DMS53 (cell line): ENCODE data around the gene GKN1.
"Not testable (repeated sequence)": the region's sequence is repeated elsewhere in the genome, so short reads cannot be mapped to it uniquely, and the experiment has no call there.

ENCODE experiments used
- DNase-seq: peaks from one replicate; lab custom pipeline; 2025; lab: John Stamatoyannopoulos, UW

The GKN1 gene, protein sequence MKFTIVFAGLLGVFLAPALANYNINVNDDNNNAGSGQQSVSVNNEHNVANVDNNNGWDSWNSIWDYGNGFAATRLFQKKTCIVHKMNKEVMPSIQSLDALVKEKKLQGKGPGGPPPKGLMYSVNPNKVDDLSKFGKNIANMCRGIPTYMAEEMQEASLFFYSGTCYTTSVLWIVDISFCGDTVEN

DNA sequence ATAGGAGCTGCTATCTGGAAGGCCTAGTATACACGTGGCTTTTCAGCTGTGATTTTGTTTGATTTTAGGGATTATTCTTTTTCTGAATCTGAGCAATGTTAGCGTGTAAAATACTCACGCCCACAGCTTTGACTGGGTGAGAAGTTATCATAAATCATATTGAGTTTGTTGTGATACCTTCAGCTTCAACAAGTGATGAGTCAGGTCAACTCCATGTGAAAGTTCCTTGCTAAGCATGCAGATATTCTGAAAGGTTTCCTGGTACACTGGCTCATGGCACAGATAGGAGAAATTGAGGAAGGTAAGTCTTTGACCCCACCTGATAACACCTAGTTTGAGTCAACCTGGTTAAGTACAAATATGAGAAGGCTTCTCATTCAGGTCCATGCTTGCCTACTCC lies at the start of gene GKN1:
Gene GKN1 (plus strand): TSS at position 386 of the 400 bp plus-strand sequence. CDS start 42 bp downstream, outside the sequence.
- no peak for DNase-seq

DNA sequence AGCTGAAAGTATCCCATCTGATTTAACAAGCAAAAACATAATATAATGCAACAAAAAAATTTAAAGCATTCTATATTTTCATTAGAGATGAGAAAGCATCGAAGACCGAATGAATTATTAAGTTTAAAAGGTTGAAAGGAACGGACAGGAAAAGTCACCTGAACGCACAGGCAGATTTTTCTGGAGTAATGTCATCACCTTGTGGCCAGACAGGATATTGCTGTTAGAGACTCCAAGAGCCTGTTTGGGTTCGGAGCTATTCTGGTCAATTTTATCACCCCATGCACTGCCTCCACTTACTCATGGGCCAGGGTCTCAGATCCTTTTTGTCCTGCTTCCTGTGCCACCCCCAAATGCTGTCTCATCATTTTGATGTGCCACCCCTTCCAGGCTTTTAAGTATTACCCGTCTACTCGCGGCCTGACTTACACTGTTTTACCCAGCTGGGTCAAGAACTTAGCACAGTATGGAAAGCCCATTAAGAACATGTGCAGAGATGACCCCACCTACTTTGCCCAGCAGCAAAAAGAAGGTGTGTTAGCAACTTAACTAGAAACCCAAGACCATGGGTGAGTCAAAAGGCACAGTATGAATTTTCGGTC lies 49.0 kb upstream of the GKN1 start:
- DNase-seq = peak; percentile 79

DNA sequence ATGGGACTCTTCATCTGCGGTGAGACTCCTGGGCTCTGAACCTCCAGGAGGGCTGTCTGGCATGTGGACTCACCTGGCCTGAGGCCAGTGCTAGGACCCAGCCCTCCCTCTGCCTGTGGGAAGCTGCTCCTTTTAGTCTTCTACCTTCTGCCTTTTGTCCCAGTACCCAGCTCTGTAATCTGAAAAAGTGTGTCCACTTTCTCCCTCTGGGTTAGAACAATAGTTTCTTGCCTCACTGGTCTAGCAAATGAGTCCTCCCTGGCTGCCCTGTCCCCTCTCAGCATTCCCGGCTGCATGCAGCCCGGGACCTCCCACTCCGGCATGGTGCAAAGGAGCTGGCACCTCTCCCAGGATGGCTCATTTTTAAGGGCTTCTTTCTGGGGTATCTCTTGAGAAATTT lies 47.6 kb upstream of the GKN1 start:
- DNase-seq = no peak

DNA sequence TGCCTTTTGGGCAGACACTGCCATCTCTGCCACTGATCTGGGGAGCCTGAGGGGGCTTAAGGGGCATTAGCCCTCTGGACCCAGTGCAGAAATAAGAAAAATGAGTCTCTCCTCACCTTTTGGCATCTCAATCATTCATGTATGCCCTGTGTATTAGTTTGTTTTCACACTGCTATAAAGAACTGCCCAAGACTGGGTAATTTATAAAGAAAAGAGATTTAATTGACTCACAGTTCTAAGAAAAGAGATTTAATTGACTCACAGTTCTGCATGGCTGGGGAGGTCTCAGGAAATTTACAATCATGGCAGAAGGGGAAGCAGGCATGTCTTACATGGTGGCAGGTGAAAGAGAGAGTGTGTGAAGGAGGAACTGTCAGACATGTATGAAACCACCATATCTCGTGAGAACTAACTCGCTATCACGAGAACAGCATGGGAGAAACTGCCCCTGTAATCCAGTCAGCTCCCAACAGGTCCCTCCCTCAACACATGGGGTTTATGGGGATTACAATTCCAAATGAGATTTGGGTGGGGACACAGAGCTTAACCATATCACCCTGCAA lies 43.2 kb upstream of the GKN1 start:
- DNase-seq = no peak

DNA sequence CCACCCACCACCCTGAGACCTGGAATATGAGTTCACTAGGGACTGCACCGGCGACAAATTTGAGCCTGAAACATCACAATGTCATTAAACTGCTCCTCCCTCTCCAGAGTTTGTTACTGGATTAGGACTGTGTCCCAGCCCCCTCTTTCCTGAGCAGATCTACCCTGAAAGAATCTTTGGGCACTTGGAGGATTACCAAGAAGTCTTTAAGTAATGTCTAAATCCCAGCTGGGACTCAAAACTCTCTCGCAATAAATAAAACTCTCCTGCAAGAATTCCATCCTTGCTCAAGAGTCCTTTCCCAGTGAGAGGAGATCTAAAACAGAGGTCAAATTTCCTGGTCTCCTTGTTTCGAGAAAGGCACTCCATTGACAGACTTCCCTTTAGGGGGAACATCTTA lies 42.6 kb upstream of the GKN1 start:
- no peak for DNase-seq

DNA sequence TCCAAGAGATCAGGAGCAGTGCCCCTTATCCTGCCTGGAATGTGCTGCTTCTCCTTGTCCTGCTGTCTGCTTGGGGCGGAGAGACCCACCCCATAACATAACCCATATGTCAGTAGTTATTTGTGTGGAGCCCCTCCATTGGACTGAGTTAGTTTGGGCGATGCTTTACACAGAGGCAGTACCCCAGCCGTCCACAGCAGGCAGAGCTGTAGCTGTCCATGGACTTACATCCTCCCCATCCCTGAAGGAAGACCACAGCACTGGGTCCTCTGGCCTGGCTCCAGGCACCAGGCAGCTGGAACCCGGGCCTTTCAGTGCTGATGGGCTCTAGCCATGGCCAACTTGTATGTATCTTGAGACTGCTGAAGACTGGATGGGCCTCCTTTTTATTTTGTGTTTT lies 42.0 kb upstream of the GKN1 start:
- DNase-seq = no peak

DNA sequence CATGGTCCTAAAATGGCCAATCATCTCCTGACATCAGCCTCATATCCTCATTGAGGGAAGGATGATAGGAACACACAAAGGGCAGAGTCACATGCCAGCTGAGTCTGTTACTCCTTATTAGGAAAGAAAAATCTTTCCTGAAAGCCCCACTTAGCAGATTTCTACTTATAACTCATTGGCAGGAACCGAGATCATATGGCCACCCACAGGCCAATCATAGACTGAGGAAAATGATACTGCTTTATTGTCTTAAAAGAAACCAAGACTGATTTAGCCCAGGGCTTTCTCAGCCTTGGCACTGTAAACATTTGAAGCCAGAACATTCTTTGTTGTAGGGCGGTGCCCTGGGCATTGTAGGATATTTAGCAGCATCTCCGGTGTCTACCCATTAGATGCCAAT lies 40.4 kb upstream of the GKN1 start:
- DNase-seq = no peak

DNA sequence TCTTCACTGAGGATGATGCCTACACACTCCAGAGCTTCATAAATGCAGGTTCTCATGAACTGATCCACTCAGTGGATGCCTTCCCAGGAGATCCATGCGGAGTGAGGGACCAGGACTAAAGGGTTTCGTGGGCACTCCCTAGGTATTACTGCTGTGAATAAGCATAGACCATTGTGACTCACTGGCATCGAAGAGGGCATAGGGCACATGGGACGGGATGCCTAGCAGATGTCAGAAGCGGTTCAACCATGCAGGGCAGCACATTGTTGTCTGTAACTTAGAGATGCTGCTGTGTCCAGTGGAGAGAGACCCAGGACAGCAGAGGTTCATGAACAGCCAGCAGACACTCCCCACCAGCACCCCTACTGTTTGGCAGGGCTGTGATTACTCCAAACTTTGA lies 39.0 kb upstream of the GKN1 start:
- DNase-seq = no peak

DNA sequence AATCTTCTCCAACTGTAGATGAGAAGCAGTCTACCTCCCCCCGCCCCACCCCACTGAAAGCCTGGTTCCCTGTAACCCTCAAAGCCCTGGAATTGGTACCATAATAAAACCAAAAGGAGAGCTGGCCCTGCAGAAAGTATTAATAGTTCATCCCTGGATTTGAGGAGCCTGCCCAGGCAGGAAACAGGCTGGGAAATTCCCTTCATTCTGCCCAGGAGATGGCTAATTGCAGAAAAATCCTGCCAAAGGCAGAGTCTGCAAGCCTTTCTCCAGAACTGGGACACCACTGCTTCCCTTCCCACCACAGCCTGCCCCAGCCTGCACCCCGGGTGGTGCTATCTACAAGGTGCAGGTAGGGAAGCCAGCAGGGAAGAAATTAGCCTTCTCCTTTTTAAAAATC lies 38.0 kb upstream of the GKN1 start:
- no peak for DNase-seq

DNA sequence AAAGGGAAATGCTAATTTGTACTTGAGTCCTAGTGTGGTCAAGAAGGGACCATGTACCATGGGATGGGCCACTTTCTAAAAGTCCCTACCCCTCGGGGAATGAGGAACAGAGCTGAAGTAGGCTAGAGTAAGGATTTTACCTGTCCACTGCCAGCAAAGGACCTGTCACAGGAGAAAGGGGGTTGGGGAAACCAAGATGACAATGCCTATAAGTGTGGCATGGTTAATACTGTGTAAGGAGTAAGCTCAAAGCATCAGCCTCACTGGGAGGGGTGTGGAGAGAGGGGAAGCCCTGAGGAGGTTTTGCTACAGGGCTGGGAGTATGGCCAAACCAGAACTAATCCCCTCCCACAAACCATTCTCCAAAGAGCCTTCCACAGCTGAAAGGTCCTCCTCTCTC lies 37.5 kb upstream of the GKN1 start:
- no peak for DNase-seq

DNA sequence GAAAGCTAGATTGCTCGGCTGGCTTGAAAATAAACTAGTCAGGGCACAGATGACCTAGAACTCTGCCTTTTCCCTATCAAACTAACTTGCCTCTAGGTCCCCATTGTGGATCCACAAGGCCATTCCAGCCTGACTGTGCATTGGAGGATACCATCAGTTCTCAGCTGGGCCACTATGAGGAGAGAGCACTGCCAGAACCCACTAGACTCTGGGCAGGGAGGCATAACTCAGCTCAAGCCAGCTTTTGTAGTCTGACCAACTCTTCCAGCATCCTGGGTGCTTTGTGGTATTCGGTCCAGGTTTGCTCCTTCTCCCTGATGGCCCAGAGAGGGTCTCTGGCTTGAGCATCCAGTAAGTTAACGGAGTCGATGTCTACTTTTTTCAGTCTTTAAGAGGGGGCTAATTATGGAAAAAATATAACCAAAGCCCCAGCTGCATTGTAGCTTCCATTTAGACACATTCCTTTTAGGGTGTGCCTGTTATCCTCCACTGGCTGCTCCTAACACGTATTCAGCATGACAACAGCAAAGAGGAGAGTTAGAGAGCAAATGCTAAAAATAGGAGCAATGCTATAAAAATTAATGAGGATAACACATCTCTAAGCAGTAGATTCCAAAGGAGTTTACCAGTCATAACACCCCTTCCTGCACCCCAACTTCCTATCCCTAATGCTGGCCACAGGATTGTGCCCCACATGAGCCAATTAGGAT lies 36.9 kb upstream of the GKN1 start:
- DNase-seq = no peak

DNA sequence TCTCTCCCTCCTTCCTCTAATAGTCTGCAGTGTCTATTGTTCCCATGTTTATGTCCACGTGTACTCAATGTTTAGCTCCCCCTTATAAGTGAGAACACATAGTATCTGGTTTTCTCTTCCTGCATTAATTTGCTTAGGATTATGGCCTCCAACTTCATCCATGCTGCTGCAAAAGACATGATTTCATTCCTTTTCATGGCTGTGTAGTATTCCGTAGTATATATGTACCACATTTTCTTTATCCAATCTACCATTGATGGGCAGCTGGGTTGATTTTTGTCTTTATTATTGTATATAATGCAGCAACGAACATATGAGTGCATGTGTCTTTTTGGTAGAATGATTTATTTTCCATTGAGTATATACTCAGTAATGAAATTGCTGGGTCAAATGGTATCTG lies 35.5 kb upstream of the GKN1 start:
- DNase-seq = no peak

DNA sequence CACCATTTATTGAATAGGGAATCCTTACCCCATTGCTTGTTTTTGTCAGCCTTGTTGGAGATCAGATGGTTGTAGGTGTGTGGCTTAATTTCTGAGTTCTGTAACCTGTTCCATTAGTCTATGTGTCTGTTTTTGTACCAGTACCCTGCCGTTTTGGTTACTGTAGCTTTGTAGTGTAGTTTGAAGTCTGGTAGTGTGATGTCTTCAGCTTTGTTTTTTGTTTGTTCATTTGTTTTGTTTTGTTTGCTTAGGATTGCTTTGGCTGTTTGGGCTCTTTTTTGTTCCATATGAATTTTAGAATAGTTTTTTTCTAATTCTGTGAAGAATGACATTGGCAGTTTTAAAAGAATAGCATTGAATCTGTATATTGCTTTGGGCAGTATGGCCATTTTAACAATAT lies 34.5 kb upstream of the GKN1 start:
- DNase-seq = no peak

DNA sequence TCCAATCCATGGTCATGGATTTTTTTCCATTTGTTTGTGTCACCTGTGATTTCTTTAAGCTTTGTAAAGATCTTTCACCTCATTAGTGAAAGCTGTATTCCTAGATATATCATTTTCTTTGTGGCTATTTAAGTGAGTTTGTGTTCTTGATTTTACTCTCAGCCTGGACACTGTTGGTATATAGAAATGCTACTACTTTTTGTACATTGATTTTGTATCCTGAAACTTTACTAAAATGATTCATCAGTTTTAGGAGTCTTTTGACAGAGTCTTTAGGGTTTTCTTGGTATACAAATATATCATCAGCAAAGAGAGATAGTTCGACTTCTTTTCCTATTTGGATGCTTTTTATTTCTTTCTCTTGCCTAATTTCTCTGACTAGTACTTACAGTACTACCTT lies 34.1 kb upstream of the GKN1 start:
- no peak for DNase-seq

DNA sequence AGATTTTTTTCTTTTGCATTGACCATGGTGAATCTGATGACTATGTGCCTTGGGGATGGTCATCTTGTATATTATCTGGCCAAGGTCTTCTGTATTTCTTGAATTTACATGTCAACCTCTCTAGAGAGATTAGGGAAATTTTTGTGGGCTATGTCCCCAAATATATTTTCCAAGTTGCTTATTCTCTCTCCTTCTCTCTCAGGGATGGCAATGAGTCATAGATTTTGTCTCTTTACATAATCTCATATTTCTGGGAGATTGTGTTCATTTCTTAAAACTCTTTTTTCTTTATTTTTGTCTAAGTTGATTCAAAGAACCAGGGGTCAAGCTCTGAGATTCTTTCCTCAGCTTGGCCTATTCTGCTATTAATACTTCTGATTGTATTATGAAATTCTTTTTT lies 31.6 kb upstream of the GKN1 start:
- DNase-seq = no peak

DNA sequence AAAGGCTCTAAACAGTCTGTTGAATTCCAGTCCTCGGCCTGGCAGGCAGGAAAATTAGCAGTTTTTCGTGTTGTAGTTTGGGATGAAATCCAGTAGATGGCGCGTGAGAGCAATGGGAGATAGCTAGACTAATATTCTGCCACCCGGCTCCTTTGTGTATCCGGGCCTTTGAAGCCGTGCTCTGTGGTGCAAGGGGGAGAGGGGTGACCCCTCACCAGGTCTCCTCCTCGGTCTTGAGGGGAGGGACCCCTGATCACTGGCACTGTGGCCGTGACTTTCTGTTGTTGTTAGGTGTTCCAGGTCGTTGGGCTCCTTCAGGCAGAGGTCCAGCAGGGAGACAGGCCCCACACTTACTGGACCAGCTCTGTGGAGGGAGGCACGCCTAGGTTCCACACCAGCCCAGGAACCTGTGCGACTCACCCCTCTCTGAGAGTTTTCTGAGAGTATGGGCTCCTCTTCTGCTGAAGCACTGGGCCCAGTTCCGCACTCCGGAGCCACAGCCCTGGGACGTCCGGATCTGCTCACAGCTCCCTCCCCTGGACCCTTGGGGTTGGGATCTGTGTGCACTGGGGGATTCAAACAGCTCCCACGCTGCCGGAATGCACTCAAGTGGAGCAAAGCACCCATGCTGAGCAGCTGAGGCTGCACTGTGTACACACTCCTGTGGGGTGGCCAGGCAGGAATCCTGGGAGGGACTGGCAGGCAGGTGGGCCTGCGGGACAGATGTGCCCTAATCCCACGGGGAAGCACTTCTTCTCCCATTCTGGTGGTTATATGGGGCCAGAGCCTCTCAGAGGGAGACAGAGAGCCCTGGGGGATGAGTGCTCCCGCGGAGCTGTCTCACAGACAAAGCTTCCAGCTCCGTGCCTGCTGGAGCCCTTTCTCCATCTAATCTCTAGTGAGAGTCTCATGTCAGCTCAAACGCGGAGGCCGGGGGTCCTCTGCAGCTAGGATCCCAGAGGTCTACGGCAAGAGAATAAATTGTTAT lies 30.6 kb upstream of the GKN1 start:
- DNase-seq = peak; percentile 91

DNA sequence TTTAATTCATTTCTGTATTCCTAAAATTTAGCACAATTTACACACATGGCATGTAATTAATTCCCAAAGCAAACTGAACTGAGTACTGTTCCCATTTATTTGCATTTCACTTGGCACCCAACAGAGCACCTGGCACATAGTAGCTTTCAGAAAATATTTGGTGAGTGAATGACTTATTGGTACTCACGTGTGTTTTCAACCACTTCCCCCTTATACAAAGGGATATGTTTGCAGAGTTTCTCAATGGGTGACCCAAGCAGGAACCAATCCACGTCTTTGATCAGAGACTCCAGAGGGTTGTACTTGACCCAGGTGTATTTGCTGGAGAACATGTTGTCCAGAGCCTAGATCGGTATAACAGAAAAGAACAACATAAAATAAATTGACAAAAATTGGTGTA lies 28.3 kb upstream of the GKN1 start:
- DNase-seq = peak; percentile 93

DNA sequence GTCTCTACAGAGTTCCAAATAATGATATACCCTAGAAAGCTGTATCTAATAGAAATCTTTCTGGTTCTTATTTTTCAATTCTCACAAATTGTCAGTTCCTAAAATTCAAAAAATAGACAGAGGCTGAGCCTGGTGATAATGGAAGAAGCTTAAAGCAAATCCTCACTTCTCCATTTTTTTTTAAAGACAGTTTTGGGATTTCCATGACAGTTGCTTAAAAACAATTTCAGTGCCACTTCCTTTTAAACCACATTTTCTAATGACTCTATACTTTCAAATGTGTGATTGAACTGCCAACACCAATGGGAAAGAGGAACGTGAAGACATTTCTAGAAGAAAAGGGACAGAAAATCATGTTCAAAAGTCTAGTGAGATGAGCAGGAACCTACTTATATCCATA lies 25.7 kb upstream of the GKN1 start:
- no peak for DNase-seq

DNA sequence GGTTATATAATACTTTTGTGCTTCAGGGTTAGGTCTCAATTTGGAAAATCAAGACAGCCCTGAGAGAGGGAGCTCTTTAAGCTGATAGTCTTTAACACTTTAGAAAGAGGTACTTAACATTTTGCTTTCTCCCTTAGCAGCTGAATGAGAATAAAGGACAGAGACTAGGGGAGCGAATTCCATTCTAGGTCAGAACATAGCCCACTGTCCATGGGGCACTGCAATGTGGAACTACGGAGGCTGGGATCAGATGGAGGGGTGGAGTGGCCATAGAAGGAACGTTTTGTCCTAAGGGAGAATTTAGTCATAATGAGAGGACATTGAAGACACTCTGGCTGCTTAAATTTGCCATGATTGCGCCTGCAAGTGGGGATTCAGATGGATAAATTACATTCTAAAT lies 22.5 kb upstream of the GKN1 start:
- no peak for DNase-seq

DNA sequence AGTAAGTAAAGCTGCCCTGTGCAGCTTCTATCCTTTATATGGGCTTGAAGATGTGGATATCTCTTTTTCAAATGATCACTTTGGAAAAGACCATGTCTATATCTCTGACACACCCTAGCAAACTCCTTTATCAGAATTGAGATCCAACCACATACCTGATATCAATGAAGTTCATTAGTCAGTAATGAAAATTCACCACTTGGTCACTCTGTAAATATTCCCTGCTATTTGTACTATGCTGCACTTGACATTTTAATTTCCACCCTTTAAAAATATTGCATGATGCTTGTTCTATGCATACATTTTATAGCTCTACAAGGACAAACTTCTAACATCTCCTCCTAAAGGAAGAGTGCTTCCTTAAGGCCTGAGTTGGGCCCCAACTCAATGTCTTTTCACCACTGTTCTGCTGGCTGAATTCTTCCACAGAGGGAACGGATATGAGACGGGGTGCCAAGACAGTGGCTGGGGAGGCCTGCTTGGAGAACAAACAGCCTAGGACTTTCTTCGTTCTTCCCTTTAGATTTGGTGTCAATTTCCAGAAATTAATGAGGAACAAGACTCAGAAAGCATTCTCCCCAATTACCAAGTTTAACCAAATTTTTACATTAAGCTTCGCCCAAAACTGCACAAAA lies 21.4 kb upstream of the GKN1 start, which contains the start of gene GKN2:
Gene GKN2 (minus strand): TSS at position 7 of the 635 bp plus-strand sequence. CDS start 32 bp downstream, outside the sequence.
- DNase-seq = no peak

DNA sequence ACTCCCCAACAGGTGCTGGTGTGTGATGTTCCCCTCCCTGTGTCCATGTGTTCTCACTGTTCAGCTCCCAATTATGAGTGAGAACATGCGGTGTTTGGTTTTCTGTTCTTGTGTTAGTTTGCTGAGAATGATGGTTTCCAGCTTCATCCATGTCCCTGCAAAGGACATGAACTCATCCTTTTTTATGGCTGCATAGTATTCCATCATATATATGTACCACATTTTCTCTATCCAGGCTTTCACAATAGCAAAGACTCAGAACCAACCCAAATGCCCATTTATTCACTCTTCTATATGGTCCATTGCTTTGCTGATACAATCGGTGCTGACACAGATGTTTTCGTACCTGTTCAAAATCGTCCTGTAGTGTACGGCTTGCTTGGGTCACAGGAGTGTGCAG lies 19.0 kb upstream of the GKN1 start:
- not testable (repeated sequence) for DNase-seq

DNA sequence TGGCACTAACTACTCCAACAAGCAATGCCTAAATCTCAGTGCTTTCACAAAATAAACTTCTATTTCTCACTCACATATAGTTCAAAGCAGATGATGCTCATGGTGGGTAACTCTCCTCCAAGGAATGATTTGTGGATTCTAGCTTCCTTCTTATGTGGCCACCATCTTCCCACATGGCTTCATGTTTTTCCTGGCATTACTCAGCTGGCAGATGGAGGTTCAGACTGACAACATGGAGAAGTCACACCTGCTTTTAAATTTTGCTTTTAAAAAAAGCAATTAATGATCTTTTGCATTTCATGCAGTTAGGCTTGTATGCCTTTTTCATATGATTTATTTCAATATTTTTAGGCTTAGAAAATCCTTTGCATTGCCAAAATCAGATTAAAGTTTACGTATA lies 15.4 kb upstream of the GKN1 start:
- DNase-seq = no peak
